GM12878 (cell line): Measurements from ENCODE around the gene GALNT9. TPM values are rescaled to one million over a fixed set of nuclear protein-coding genes. Genes with fewer than 3 reads are reported as not detected.

Experiments used
- ATAC-seq: fragments of 200-7000 bp; cut with Tn5 transposase; 3 replicates; pipeline ENCODE4 v1.9.1; 2020; ENCODE audit warnings: mild to moderate bottlenecking, moderate library complexity
- BruUV-seq: library from RNA; stranded (reverse); fragments of 400-500 nt; replicated peaks from 2 replicates; lab custom pipeline; 2021; lab: Mats Ljungman, UMichigan
- CTCF ChIA-PET: fragments of 300-600 bp; sonication (Branson Sonifier 250); formaldehyde crosslinking; extraction: SDS; loops from one replicate; lab custom pipeline; 2021; ENCODE audit warnings: inconsistent platforms; lab: Yijun Ruan, JAX
- POLR2A ChIA-PET: fragments of 350-600 bp; formaldehyde crosslinking; extraction: SDS; loops from one replicate; lab custom pipeline; 2021; ENCODE audit warnings: inconsistent platforms; lab: Charles Lee
- RAD21 ChIA-PET: fragments of 300-600 bp; sonication (Branson Sonifier 250); formaldehyde crosslinking; loops from one replicate; lab custom pipeline; 2023; ENCODE audit warnings: antibody characterized with exemption; ENCODE audit not compliant: unreplicated experiment; lab: Charles Lee
- SMC1A ChIA-PET: fragments of 300-600 bp; sonication (Branson Sonifier 250); formaldehyde crosslinking; loops from one replicate; lab custom pipeline; 2023; ENCODE audit not compliant: unreplicated experiment, uncharacterized antibody; lab: Charles Lee
- DNase-seq: peaks from one replicate; pipeline ENCODE4 v3.0.0-alpha.2; 2011; ENCODE audit warnings: low read depth, low spot score
- FAIRE-seq: peaks from 3 replicates; lab custom pipeline; 2011; peaks lifted over from hg19 to GRCh38; lab: Jason Lieb, UNC
- H2AFZ ChIP-seq: 2 replicates; pipeline ENCODE4 v1.6.0; 2011; ENCODE audit warnings: low read depth, low read length, control low read depth; ENCODE audit not compliant: control insufficient read depth
- H3K27ac ChIP-seq: 2 replicates; pipeline ENCODE4 v1.5.1; 2011; ENCODE audit warnings: control low read depth; ENCODE audit not compliant: control insufficient read depth, insufficient read depth
- H3K27me3 ChIP-seq, 2 experiments: replicated peaks in 1 of 2; 2 replicates each; pipeline versions ENCODE4 v1.6.0 to v1.6.1; 2011; ENCODE audit warnings: low read length in 1 of 2; ENCODE audit not compliant: control insufficient read depth in 2 of 2, insufficient read depth in 2 of 2
- H3K36me3 ChIP-seq, 2 experiments: 2 replicates each; pipeline ENCODE4 v1.5.1; 2011; ENCODE audit warnings: low read length in 1 of 2; ENCODE audit not compliant: control insufficient read depth in 2 of 2, insufficient read depth in 2 of 2
- H3K4me1 ChIP-seq: 2 replicates; pipeline ENCODE4 v1.6.1; 2011; ENCODE audit warnings: mild to moderate bottlenecking, low read length, moderate library complexity, mixed read lengths; ENCODE audit not compliant: control insufficient read depth, insufficient read depth
- H3K4me2 ChIP-seq: 2 replicates; pipeline ENCODE4 v1.6.0; 2011; ENCODE audit warnings: control low read depth; ENCODE audit not compliant: control insufficient read depth, insufficient read depth
- H3K4me3 ChIP-seq: fragments of 200-600 bp; sonication (generic); 2 replicates; pipeline ENCODE4 v1.5.1; 2016
- H3K79me2 ChIP-seq: 2 replicates; pipeline ENCODE4 v1.6.0; 2011; ENCODE audit warnings: low read length; ENCODE audit not compliant: control insufficient read depth, insufficient read depth
- H3K9ac ChIP-seq: 2 replicates; pipeline ENCODE4 v1.8.0; 2011; ENCODE audit warnings: low read length, control low read depth, mixed read lengths; ENCODE audit not compliant: control insufficient read depth, insufficient read depth
- H3K9me3 ChIP-seq: replicated peaks from 3 replicates; pipeline ENCODE4 v1.5.1; 2011; ENCODE audit warnings: mild to moderate bottlenecking, low read length; ENCODE audit not compliant: control insufficient read depth, insufficient read depth
- H4K20me1 ChIP-seq: 2 replicates; pipeline ENCODE4 v1.6.0; 2011; ENCODE audit not compliant: control insufficient read depth, insufficient read depth
- EED ChIP-seq: sonication (generic); IDR thresholded peaks from 2 replicates; pipeline ENCODE4 v1.6.1; 2016; ENCODE audit warnings: antibody characterized with exemption, low read depth
- IKZF1 ChIP-seq: fragments of 450-650 bp; conservative IDR thresholded peaks from 2 replicates; pipeline ENCODE4 v1.6.1; 2017; ENCODE audit warnings: antibody characterized with exemption, mild to moderate bottlenecking
- KAT2A ChIP-seq: conservative IDR thresholded peaks from 2 replicates; pipeline ENCODE4 v1.6.1; 2011; ENCODE audit warnings: low read depth, low read length; ENCODE audit not compliant: control insufficient read depth
- TCF3 ChIP-seq: IDR thresholded peaks from 2 replicates; pipeline ENCODE4 v1.6.1; 2012; ENCODE audit warnings: low read depth, mild to moderate bottlenecking, low read length, borderline replicate concordance; ENCODE audit not compliant: insufficient read depth
- USF1 ChIP-seq: IDR thresholded peaks from 2 replicates; pipeline ENCODE4 v1.6.1; 2011; ENCODE audit warnings: borderline replicate concordance, low read depth, mild to moderate bottlenecking, moderate library complexity, mixed read lengths, low read length; ENCODE audit not compliant: insufficient read depth; ENCODE audit errors: extremely low read length
- WRNIP1 ChIP-seq: IDR thresholded peaks from 2 replicates; pipeline ENCODE4 v1.6.1; 2011; ENCODE audit warnings: low read depth, low read length, improper control_type of control experiment, borderline replicate concordance
- ZNF274 ChIP-seq: IDR thresholded peaks from one replicate; pipeline ENCODE4 v1.8.0; 2011; ENCODE audit not compliant: insufficient read length, insufficient read depth
- WGBS: methylation state at CpG from one replicate; pipeline ENCODE4 v1.1.6; 2016; ENCODE audit warnings: low lambda C conversion rate; ENCODE audit not compliant: insufficient replicate concordance, insufficient coverage; ENCODE audit errors: missing lambda C conversion rate; 5-methylcytosine and 5-hydroxymethylcytosine counted together
- in situ Hi-C: fragments of 300-500 bp; cut with MboI; formaldehyde crosslinking; loops from 9 replicates; pipeline ENCODE4 v1.14.3; 2018; ENCODE audit warnings: mixed read lengths
- intact Hi-C: fragments of 100-400 bp; cut with micrococcal nuclease; formaldehyde crosslinking; loops from one replicate; pipeline ENCODE4 v1.14.2; 2022; ENCODE audit not compliant: unreplicated experiment
- polyA plus RNA-seq, 11 experiments: library from polyadenylated mRNA; depleted of rRNA in 4 of 11; unstranded in 6 of 11; stranded (reverse) in 5 of 11; fragments of >200 nt; fragmentation: Nextera tagmentation in 4 of 11; fragmentation: Illumina TruSeq in 1 of 11; extraction: Ambion mirVana in 4 of 11; extraction: Trizol in 1 of 11; gene quantifications; 1 replicate in 1 of 11; 2 replicates in 10 of 11; pipeline versions ENCODE4 v1.2.1 to v1.2.3, GENCODE V29; 2011 to 2016; ENCODE audit warnings: inconsistent platforms in 2 of 11, missing spikeins in 2 of 11, low read depth in 1 of 11
- total RNA-seq, 4 experiments: library from RNA; depleted of rRNA in 3 of 4; stranded (reverse); fragments of >200 nt in 3 of 4; fragmentation: Illumina TruSeq in 1 of 4; extraction: Trizol in 1 of 4; gene quantifications; 2 replicates each; pipeline versions ENCODE4 v1.2.1 to v1.2.3, GENCODE V29; 2013 to 2021
- TF ChIP-seq, protein P1 (sequence below): fragments of 450-650 bp; IDR thresholded peaks from 2 replicates; pipeline ENCODE4 v1.6.1; 2017; ENCODE audit warnings: mild to moderate bottlenecking, low read depth, inconsistent platforms; ENCODE audit not compliant: poor library complexity, severe bottlenecking

Gene GALNT9
- total and polyA plus RNA-seq, 10 of the 15 experiments (the other 5 are each of a cell fraction or from before 2014, with no cell fraction given), result 0.04 TPM; not detected in 9

DNA sequence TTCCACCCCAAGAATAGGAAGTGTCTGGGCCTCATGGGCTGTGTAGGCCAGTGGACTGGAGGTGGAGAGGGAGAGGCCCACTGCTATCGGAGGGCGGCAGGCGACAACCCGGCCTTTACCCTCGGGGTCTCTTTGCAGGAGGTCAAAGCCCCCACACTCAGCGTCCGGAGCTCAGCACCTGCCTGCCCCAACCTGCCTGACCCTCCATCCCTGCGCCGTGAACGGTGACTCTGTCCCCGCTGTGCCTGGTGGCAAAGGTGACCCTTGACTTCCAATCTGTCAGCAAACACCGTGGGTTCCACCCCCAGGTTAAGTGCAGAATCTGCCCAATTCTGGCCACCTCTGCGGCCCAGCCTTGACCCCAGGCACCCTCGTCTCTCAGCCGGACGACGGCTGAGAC, 15.7 kb upstream of the GALNT9 start:
- no peaks in the 10 kb centered on the region for H3K36me3 ChIP-seq
- FAIRE-seq, result no peak
- CTCF ChIA-PET, result no interaction called here
- no peaks in the 10 kb centered on the region; the same call in 2 of the 3 replicates for H3K9me3 ChIP-seq
- in situ Hi-C loops, result no loop called here
- no peak overlapping the region for H3K4me2 ChIP-seq
- intact Hi-C loops, result no loop called here
- no peak for DNase-seq
- WGBS, result 53% methylated on average over 17 of the region's 17 CpGs
- no peak overlapping the region for H3K4me3 ChIP-seq
- H4K20me1 ChIP-seq, result no peaks in the 10 kb centered on the region
- no TSS peak for BruUV-seq
- no peaks in the 10 kb centered on the region for H3K4me1 ChIP-seq
- TF ChIP-seq WRNIP1 (no peak), KAT2A (no peak), TCF3 (no peak), EED (no peak), ZNF274 (no peak), USF1 (no peak), IKZF1 (no peak)
- TF ChIP-seq, protein P1, sequence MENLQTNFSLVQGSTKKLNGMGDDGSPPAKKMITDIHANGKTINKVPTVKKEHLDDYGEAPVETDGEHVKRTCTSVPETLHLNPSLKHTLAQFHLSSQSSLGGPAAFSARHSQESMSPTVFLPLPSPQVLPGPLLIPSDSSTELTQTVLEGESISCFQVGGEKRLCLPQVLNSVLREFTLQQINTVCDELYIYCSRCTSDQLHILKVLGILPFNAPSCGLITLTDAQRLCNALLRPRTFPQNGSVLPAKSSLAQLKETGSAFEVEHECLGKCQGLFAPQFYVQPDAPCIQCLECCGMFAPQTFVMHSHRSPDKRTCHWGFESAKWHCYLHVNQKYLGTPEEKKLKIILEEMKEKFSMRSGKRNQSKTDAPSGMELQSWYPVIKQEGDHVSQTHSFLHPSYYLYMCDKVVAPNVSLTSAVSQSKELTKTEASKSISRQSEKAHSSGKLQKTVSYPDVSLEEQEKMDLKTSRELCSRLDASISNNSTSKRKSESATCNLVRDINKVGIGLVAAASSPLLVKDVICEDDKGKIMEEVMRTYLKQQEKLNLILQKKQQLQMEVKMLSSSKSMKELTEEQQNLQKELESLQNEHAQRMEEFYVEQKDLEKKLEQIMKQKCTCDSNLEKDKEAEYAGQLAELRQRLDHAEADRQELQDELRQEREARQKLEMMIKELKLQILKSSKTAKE, result no peak
- H2AFZ ChIP-seq, result no peak overlapping the region
- SMC1A ChIA-PET, result no interaction called here
- no peaks in the 10 kb centered on the region for H3K79me2 ChIP-seq
- no peak overlapping the region for H3K27ac ChIP-seq
- POLR2A ChIA-PET, result no interaction called here
- no peaks in the 10 kb centered on the region for H3K27me3 ChIP-seq
- no peak for ATAC-seq
- no peak overlapping the region for H3K9ac ChIP-seq
- RAD21 ChIA-PET, result no interaction called here
